MM.1S (cell line): Measurements from ENCODE around the gene GBX1.

ENCODE experiments used
- CTCF ChIP-seq: fragments of 300-600 bp; sonication (generic); IDR thresholded peaks from 2 replicates; pipeline ENCODE4 v1.5.1; 2016; ENCODE audit warnings: antibody characterized with exemption, low read length, mixed read lengths
- EZH2 ChIP-seq: fragments of 300-600 bp; sonication (generic); optimal IDR thresholded peaks from 2 replicates; pipeline ENCODE3; 2017; ENCODE audit warnings: low read depth, mild to moderate bottlenecking, antibody characterized with exemption, low read length, mixed read lengths
- EZH2phosphoT487 ChIP-seq: fragments of 300-600 bp; sonication (generic); IDR thresholded peaks from 2 replicates; pipeline ENCODE4 v1.6.1; 2018; ENCODE audit warnings: antibody characterized with exemption, low read length

DNA sequence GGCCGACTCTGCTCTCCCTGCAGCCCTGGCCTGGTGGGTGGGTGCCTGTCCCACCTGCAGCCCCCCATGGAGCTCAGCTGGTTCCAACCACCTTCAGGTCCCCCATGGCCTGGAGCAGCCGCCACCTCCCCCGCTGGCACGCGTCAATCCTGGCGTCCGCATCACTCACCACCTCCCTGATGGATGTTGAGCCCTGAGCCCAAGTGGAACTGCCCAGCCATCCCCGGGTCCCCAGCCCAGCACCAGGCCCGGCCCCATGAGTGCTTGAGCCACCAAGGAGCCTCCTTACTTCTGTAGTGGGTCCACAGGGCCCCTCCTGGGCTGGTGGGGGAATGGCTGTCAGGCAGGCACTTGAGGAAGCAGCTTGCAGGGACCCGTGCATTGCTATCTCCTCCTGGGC lies 66.6 kb downstream of the GBX1 start:
- TF ChIP-seq CTCF (no peak), EZH2 (no peak), EZH2phosphoT487 (no peak)
